CD14-positive monocyte (primary cell): ENCODE results near the gene FAM229B. TPM values are rescaled to one million over a fixed set of nuclear protein-coding genes. Genes with fewer than 3 reads are reported as not detected.

ENCODE experiments used
- DNase-seq, 3 donors: peaks; one replicate each; pipeline ENCODE4 v3.0.0-alpha.2; 2011 to 2022
- H2AFZ ChIP-seq: 2 replicates; pipeline ENCODE4 v1.6.0; 2012; ENCODE audit warnings: mild to moderate bottlenecking, low read depth, low read length, inconsistent platforms; ENCODE audit not compliant: insufficient read depth, poor library complexity, severe bottlenecking
- H3K27ac ChIP-seq, 2 donors: 1 replicate in 1 of 2; 2 replicates in 1 of 2; pipeline ENCODE4 v1.5.1; 2012 to 2013; ENCODE audit warnings: low read length in 2 of 2, control low read depth in 1 of 2, inconsistent platforms in 1 of 2, low read depth in 1 of 2, mild to moderate bottlenecking in 1 of 2
- H3K27me3 ChIP-seq, 2 donors: one replicate each; pipeline versions ENCODE4 v1.6.0 to v1.6.1; 2011 to 2013; ENCODE audit warnings: low read length in 2 of 2; ENCODE audit not compliant: control insufficient read depth in 2 of 2, insufficient read depth in 2 of 2
- H3K36me3 ChIP-seq, 2 donors: replicated peaks in 1 of 2; 1 replicate in 1 of 2; 2 replicates in 1 of 2; pipeline versions ENCODE4 v1.5.1 to v1.6.1; 2012 to 2013; ENCODE audit warnings: low read length in 2 of 2, control low read depth in 1 of 2, inconsistent platforms in 1 of 2, mild to moderate bottlenecking in 1 of 2; ENCODE audit not compliant: insufficient read depth in 2 of 2, control insufficient read depth in 1 of 2
- H3K4me1 ChIP-seq, 2 donors: 1 replicate in 1 of 2; 2 replicates in 1 of 2; pipeline versions ENCODE4 v1.5.1 to v1.6.1; 2012 to 2013; ENCODE audit warnings: low read length in 2 of 2, control low read depth in 1 of 2, inconsistent platforms in 1 of 2, mild to moderate bottlenecking in 1 of 2, moderate library complexity in 1 of 2; ENCODE audit not compliant: insufficient read depth in 2 of 2, control insufficient read depth in 1 of 2
- H3K4me2 ChIP-seq: replicated peaks from 2 replicates; pipeline ENCODE3; 2012; ENCODE audit warnings: low read length, moderate library complexity, mild to moderate bottlenecking; ENCODE audit not compliant: poor library complexity, severe bottlenecking; ENCODE audit errors: extremely low read depth
- H3K4me3 ChIP-seq, 3 experiments: fragments of 200-600 bp in 1 of 3; sonication (generic) in 1 of 3; replicated peaks in 1 of 3; 1 replicate in 2 of 3; 2 replicates in 1 of 3; pipeline ENCODE4 v1.5.1; 2011 to 2013; ENCODE audit warnings: low read length in 3 of 3, mild to moderate bottlenecking in 3 of 3, control low read depth in 2 of 3, low read depth in 2 of 3, inconsistent platforms in 1 of 3, moderate library complexity in 1 of 3
- H3K79me2 ChIP-seq: 2 replicates; pipeline ENCODE4 v1.6.0; 2012; ENCODE audit warnings: mild to moderate bottlenecking, control low read depth, inconsistent platforms, low read length, moderate library complexity; ENCODE audit not compliant: insufficient read depth
- H3K9ac ChIP-seq: 2 replicates; pipeline ENCODE4 v1.6.0; 2017; ENCODE audit warnings: low read length, mild to moderate bottlenecking; ENCODE audit not compliant: insufficient read depth, poor library complexity, severe bottlenecking
- H3K9me3 ChIP-seq, 2 donors: replicated peaks in 1 of 2; 1 replicate in 1 of 2; 2 replicates in 1 of 2; pipeline versions ENCODE4 v1.5.1 to v1.6.1; 2012 to 2013; ENCODE audit warnings: low read length in 2 of 2, control low read depth in 1 of 2; ENCODE audit not compliant: control insufficient read depth in 1 of 2, insufficient read depth in 1 of 2
- H4K20me1 ChIP-seq: 2 replicates; pipeline ENCODE4 v1.6.0; 2012; ENCODE audit warnings: mild to moderate bottlenecking, low read length, control low read depth, moderate library complexity; ENCODE audit not compliant: insufficient read depth
- H3K27ac Mint-ChIP-seq, 7 donors: one replicate each; pipeline ENCODE4 v1.8.0; 2020; ENCODE audit warnings: mild to moderate bottlenecking in 7 of 7, mixed read lengths in 7 of 7, moderate library complexity in 6 of 7, inconsistent platforms in 2 of 7
- H3K27me3 Mint-ChIP-seq, 3 donors: one replicate each; pipeline ENCODE4 v1.8.0; 2021 to 2022; ENCODE audit warnings: low read depth in 3 of 3, mild to moderate bottlenecking in 3 of 3, mixed read lengths in 3 of 3, moderate library complexity in 3 of 3, inconsistent platforms in 1 of 3
- H3K36me3 Mint-ChIP-seq, 2 donors: one replicate each; pipeline ENCODE4 v1.8.0; 2020; ENCODE audit warnings: mixed read lengths in 2 of 2, inconsistent platforms in 1 of 2, mild to moderate bottlenecking in 1 of 2
- H3K4me1 Mint-ChIP-seq: one replicate; pipeline ENCODE4 v1.8.0; 2020; ENCODE audit warnings: mild to moderate bottlenecking, mixed read lengths
- H3K4me3 Mint-ChIP-seq, 2 donors: one replicate each; pipeline ENCODE4 v1.8.0; 2020; ENCODE audit warnings: mild to moderate bottlenecking in 2 of 2, mixed read lengths in 2 of 2, moderate library complexity in 1 of 2
- H3K9me3 Mint-ChIP-seq, 7 donors: one replicate each; pipeline ENCODE4 v1.8.0; 2020 to 2022; ENCODE audit warnings: mixed read lengths in 7 of 7, mild to moderate bottlenecking in 6 of 7, moderate library complexity in 6 of 7, inconsistent platforms in 2 of 7
- CTCF ChIP-seq: fragments of 200-600 bp; IDR thresholded peaks from one replicate; pipeline ENCODE4 v1.8.0; 2022; ENCODE audit warnings: antibody characterized with exemption, mild to moderate bottlenecking
- WGBS: methylation state at CpG from one replicate; pipeline ENCODE4 v1.1.5; 2013; ENCODE audit warnings: missing lambda C conversion rate; ENCODE audit not compliant: insufficient coverage; 5-methylcytosine and 5-hydroxymethylcytosine counted together
- intact Hi-C, 2 donors: fragments of 100-400 bp; cut with micrococcal nuclease; formaldehyde crosslinking; loops; one replicate each; pipeline versions ENCODE4 v1.15.0 to v1.15.1; 2023
- polyA plus RNA-seq, 3 donors: library from polyadenylated mRNA; depleted of rRNA in 1 of 3; unstranded in 2 of 3; stranded (reverse) in 1 of 3; fragments of 300-500 nt in 2 of 3; fragments of >200 nt in 1 of 3; fragmentation: Illumina TruSeq in 2 of 3; gene quantifications; 1 replicate in 2 of 3; 2 replicates in 1 of 3; pipeline ENCODE4 v1.2.3, GENCODE V29; 2012 to 2021

Gene FAM229B
- polyA plus RNA-seq, 3 donors = 0.03 to 0.64 TPM; not detected in 1

GRCh38 chr6:112144145-112144926 lies 56.9 kb downstream of the FAM229B start:
- Mint-ChIP-seq H3K36me3 (no peaks in the 10 kb centered on the region), H3K27ac (no peak overlapping the region), H3K4me1 (peaks cover 4% of the 10 kb centered on the region), H3K27me3 (peaks cover 0 to 5% (median under 1%) of the 10 kb centered on the region in 3 donors), H3K9me3 (no peaks in the 10 kb centered on the region), H3K4me3 (no peak overlapping the region)
- Histone ChIP-seq H4K20me1 (no peaks in the 10 kb centered on the region), H3K27me3 (no peaks in the 10 kb centered on the region), H3K4me2 (no peak overlapping the region), H3K27ac (no peak overlapping the region), H2AFZ (no peak overlapping the region), H3K9me3 (no peaks in the 10 kb centered on the region), H3K4me3 (no peak overlapping the region), H3K4me1 (no peaks in the 10 kb centered on the region), H3K9ac (no peak overlapping the region), H3K36me3 (no peaks in the 10 kb centered on the region), H3K79me2 (no peaks in the 10 kb centered on the region)
- intact Hi-C loops = no loop called here
- TF ChIP-seq CTCF = no peak
- WGBS = 98% methylated on average over 3 of the region's 12 CpGs
- no peak for DNase-seq

GRCh38 chr6:112145080-112145573 lies 57.7 kb downstream of the FAM229B start:
- no peak overlapping the region for H2AFZ ChIP-seq
- Mint-ChIP-seq H3K27me3 (peaks cover 0 to 5% (median 1%) of the 10 kb centered on the region in 3 donors), H3K36me3 (no peaks in the 10 kb centered on the region), H3K4me1 (no peaks in the 10 kb centered on the region), H3K4me3 (no peak overlapping the region), H3K27ac (peak overlapping the region in 1 of 7 donors; percentile 72), H3K9me3 (no peaks in the 10 kb centered on the region)
- no peaks in the 10 kb centered on the region for H3K4me1 ChIP-seq
- 98% methylated on average over 8 of the region's 10 CpGs for WGBS
- H3K9me3 ChIP-seq = no peaks in the 10 kb centered on the region
- H4K20me1 ChIP-seq = no peaks in the 10 kb centered on the region
- no peaks in the 10 kb centered on the region for H3K27me3 ChIP-seq
- H3K27ac ChIP-seq = no peak overlapping the region
- no peak for TF ChIP-seq CTCF
- H3K36me3 ChIP-seq = no peaks in the 10 kb centered on the region
- H3K4me3 ChIP-seq = no peak overlapping the region
- DNase-seq = no peak
- no peak overlapping the region for H3K9ac ChIP-seq
- H3K79me2 ChIP-seq = no peaks in the 10 kb centered on the region
- no peak overlapping the region for H3K4me2 ChIP-seq
- intact Hi-C loops = no loop called here
